ENCODE data around the gene TARS1. TPM values are rescaled to one million over a fixed set of nuclear protein-coding genes. Genes with fewer than 3 reads are reported as not detected.

Gene TARS1
- total and polyA plus RNA-seq, 2 of the 13 experiments (the other 11 are each of a cell fraction or from before 2014, with no cell fraction given) = 77.0 to 184 TPM

GRCh38 chr5:33423018-33423630, 17.6 kb upstream of the TARS1 start (continued):
- TF ChIP-seq, protein P1, sequence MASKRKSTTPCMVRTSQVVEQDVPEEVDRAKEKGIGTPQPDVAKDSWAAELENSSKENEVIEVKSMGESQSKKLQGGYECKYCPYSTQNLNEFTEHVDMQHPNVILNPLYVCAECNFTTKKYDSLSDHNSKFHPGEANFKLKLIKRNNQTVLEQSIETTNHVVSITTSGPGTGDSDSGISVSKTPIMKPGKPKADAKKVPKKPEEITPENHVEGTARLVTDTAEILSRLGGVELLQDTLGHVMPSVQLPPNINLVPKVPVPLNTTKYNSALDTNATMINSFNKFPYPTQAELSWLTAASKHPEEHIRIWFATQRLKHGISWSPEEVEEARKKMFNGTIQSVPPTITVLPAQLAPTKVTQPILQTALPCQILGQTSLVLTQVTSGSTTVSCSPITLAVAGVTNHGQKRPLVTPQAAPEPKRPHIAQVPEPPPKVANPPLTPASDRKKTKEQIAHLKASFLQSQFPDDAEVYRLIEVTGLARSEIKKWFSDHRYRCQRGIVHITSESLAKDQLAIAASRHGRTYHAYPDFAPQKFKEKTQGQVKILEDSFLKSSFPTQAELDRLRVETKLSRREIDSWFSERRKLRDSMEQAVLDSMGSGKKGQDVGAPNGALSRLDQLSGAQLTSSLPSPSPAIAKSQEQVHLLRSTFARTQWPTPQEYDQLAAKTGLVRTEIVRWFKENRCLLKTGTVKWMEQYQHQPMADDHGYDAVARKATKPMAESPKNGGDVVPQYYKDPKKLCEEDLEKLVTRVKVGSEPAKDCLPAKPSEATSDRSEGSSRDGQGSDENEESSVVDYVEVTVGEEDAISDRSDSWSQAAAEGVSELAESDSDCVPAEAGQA (IDR thresholded peaks at IDR 0.05; ENCODE audit: low read depth) = no peak
- TF ChIP-seq, protein P1 (CRISPR knock-in tag; IDR thresholded peaks at IDR 0.05; ENCODE audit: borderline replicate concordance) = no peak
- peak; percentile 71; the same call in 1 of the 2 replicates for TF ChIP-seq ZNF362 (CRISPR knock-in tag; IDR thresholded peaks at IDR 0.05; ENCODE audit: borderline replicate concordance)
- TF ChIP-seq, protein P2, sequence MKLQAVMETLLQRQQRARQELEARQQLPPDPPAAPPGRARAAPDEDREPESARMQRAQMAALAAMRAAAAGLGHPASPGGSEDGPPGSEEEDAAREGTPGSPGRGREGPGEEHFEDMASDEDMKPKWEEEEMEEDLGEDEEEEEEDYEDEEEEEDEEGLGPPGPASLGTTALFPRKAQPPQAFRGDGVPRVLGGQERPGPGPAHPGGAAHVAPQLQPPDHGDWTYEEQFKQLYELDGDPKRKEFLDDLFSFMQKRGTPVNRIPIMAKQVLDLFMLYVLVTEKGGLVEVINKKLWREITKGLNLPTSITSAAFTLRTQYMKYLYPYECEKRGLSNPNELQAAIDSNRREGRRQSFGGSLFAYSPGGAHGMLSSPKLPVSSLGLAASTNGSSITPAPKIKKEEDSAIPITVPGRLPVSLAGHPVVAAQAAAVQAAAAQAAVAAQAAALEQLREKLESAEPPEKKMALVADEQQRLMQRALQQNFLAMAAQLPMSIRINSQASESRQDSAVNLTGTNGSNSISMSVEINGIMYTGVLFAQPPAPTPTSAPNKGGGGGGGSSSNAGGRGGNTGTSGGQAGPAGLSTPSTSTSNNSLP (IDR thresholded peaks at IDR 0.05; ENCODE audit: low read depth, low read length) = 0 out of 2 replicates have a peak, but pooled peaks have one; percentile 23
